Prostate gland (tissue), 2 donors: Measurements from ENCODE around the gene SMARCA2. TPM values are rescaled to one million over a fixed set of nuclear protein-coding genes. Genes with fewer than 3 reads are reported as not detected.

ENCODE experiments used
- DNase-seq: peaks from one replicate; pipeline ENCODE4 v3.0.0-alpha.2; 2019; ENCODE audit warnings: low spot score
- H3K27ac ChIP-seq, 2 donors: fragments of 200-600 bp; sonication (generic); 2 replicates each; pipeline ENCODE4 v1.5.1; 2017 to 2019
- H3K27me3 ChIP-seq: fragments of 200-600 bp; sonication (generic); replicated peaks from 2 replicates; pipeline ENCODE4 v1.5.1; 2019; ENCODE audit not compliant: insufficient read depth
- H3K36me3 ChIP-seq, 2 donors: fragments of 200-600 bp; sonication (generic); 1 replicate in 1 of 2; 2 replicates in 1 of 2; pipeline versions ENCODE4 v1.5.1 to v1.8.1; 2017 to 2019
- H3K4me1 ChIP-seq: fragments of 200-600 bp; sonication (generic); replicated peaks from 2 replicates; pipeline ENCODE4 v1.5.1; 2019
- H3K4me3 ChIP-seq, 2 donors: fragments of 200-600 bp; sonication (generic); 2 replicates each; pipeline ENCODE4 v1.5.1; 2017 to 2019
- H3K9me3 ChIP-seq: fragments of 200-600 bp; sonication (generic); 2 replicates; pipeline ENCODE4 v1.5.1; 2017
- CTCF ChIP-seq, 4 experiments: fragments of 200-600 bp in 2 of 4; fragments of 450-650 bp in 2 of 4; sonication (generic) in 2 of 4; IDR thresholded peaks; 1 replicate in 3 of 4; 2 replicates in 1 of 4; pipeline ENCODE4 v1.5.1; 2016 to 2019; ENCODE audit warnings: antibody characterized with exemption in 4 of 4, mild to moderate bottlenecking in 2 of 4, moderate library complexity in 2 of 4
- POLR2A ChIP-seq: fragments of 450-650 bp; IDR thresholded peaks from one replicate; pipeline ENCODE4 v1.6.1; 2016; ENCODE audit warnings: antibody characterized with exemption, mild to moderate bottlenecking
- POLR2AphosphoS5 ChIP-seq: sonication (generic); formaldehyde crosslinking; IDR thresholded peaks from one replicate; pipeline ENCODE4 v1.6.1; 2017; ENCODE audit warnings: antibody characterized with exemption
- WGBS: methylation state at CpG from one replicate; pipeline ENCODE4 v1.1.5; 2018; 5-methylcytosine and 5-hydroxymethylcytosine counted together
- intact Hi-C: fragments of 100-400 bp; cut with DNase I; formaldehyde crosslinking; loops from one replicate; pipeline ENCODE4 v1.14.2; 2022
- total RNA-seq, 2 donors: library from RNA; depleted of rRNA; stranded (reverse); fragments of >200 nt; gene quantifications; one replicate each; pipeline ENCODE4 v1.1.0, GENCODE V29; 2016

SMARCA2 gene
- total RNA-seq, 2 donors from 2014 or later, result 125 to 175 TPM

- TF ChIP-seq CTCF (IDR thresholded peaks at IDR 0.05), result no peak
- TF ChIP-seq POLR2AphosphoS5, result no peak
- no peak for TF ChIP-seq POLR2A
- no peaks in the 10 kb centered on the region for H3K4me1 ChIP-seq
- WGBS, result 58% methylated on average over 20 of the region's 20 CpGs
- H3K4me3 ChIP-seq, result no peak overlapping the region
- DNase-seq, result no peak
- intact Hi-C loops, result no loop called here
- H3K36me3 ChIP-seq, result peaks cover 0 to 7% of the 10 kb centered on the region in 2 donors
- no peaks in the 10 kb centered on the region for H3K27me3 ChIP-seq
- H3K9me3 ChIP-seq, result no peaks in the 10 kb centered on the region
- H3K27ac ChIP-seq, result no peak overlapping the region
Measured at GRCh38 chr9:2039294-2040180, 24.4 kb downstream of the SMARCA2 start.

- Histone ChIP-seq H3K4me1 (no peaks in the 10 kb centered on the region), H3K36me3 (peaks cover 0 to 7% of the 10 kb centered on the region in 2 donors), H3K27ac (no peak overlapping the region), H3K27me3 (no peaks in the 10 kb centered on the region), H3K4me3 (no peak overlapping the region), H3K9me3 (no peaks in the 10 kb centered on the region)
- TF ChIP-seq CTCF (IDR thresholded peaks at IDR 0.05), result no peak
- TF ChIP-seq POLR2AphosphoS5, result no peak
- TF ChIP-seq POLR2A, result no peak
- intact Hi-C loops, result no loop called here
- no peak for DNase-seq
- WGBS, result 84% methylated on average over 3 of the region's 3 CpGs
Measured at GRCh38 chr9:2040828-2041227, 25.7 kb downstream of the SMARCA2 start.

- no peaks in the 10 kb centered on the region for H3K27me3 ChIP-seq
- H3K27ac ChIP-seq, result no peak overlapping the region
- intact Hi-C loops, result no loop called here
- no peak for DNase-seq
- no peak overlapping the region for H3K4me3 ChIP-seq
- no peaks in the 10 kb centered on the region for H3K4me1 ChIP-seq
- peaks cover 0 to 7% of the 10 kb centered on the region in 2 donors for H3K36me3 ChIP-seq
- H3K9me3 ChIP-seq, result no peaks in the 10 kb centered on the region
- WGBS, result 98% methylated on average over 2 of the region's 2 CpGs
- TF ChIP-seq CTCF (IDR thresholded peaks at IDR 0.05) (no peak), POLR2AphosphoS5 (no peak), POLR2A (no peak)
Measured at GRCh38 chr9:2041736-2042135, 26.6 kb downstream of the SMARCA2 start.

- no peak for TF ChIP-seq POLR2AphosphoS5
- TF ChIP-seq POLR2A, result no peak
- TF ChIP-seq CTCF (IDR thresholded peaks at IDR 0.05), result no peak
- H3K4me3 ChIP-seq, result no peak overlapping the region
- H3K27ac ChIP-seq, result no peak overlapping the region
- H3K4me1 ChIP-seq, result no peaks in the 10 kb centered on the region
- H3K27me3 ChIP-seq, result no peaks in the 10 kb centered on the region
- 77% methylated on average over 4 of the region's 4 CpGs for WGBS
- peaks cover 0 to 7% of the 10 kb centered on the region in 2 donors for H3K36me3 ChIP-seq
- no peaks in the 10 kb centered on the region for H3K9me3 ChIP-seq
- intact Hi-C loops, result no loop called here
- DNase-seq, result no peak
Measured at GRCh38 chr9:2043243-2043642, 28.1 kb downstream of the SMARCA2 start.
